NCI-H1436 (cell line): ENCODE results near the gene NRF1.

Experiments used
- DNase-seq: peaks from one replicate; lab custom pipeline; 2025; lab: John Stamatoyannopoulos, UW

Gene NRF1

GRCh38 chr7:129804111-129804889, 192.8 kb downstream of the NRF1 start:
- no peak for DNase-seq

GRCh38 chr7:129804890-129805719, 193.6 kb downstream of the NRF1 start:
- no peak for DNase-seq
